ENCODE results near the gene POLD2.

Gene POLD2

DNA sequence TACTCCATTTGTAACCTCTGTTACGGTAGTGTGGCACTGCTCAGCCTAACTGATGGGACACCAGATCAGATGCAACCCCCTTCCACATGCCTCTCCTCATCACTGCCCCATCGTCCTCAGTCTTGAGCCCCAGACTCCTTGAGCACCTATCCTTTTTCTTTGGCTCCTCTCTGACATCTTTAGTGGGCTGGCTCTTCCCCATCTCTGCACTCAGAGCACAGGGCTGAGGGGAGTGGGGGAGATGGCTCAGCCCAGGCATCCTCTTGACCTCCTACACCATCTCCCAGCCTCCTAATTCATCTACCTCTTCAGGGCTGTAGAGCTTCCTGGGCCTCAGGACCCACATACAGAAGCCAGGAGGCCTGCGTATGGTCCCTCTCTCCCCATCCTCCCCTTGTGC, 39.6 kb downstream of the POLD2 start:
- Histone ChIP-seq H3K9ac (ENCODE audit: low read depth, low read length, poor library complexity) (no peak overlapping the region), H3K4me2 (ENCODE audit: insufficient read depth, low read length, poor library complexity, severe bottlenecking) (no peak overlapping the region), H3K4me1 (ENCODE audit: control insufficient read depth in 2 of 2, insufficient read depth in 1 of 2, low read depth in 1 of 2, low read length in 2 of 2) (no peaks in the 10 kb centered on the region), H3K9me3 (replicated peaks in 1 of 2; ENCODE audit: control insufficient read depth in 2 of 2, insufficient read depth in 1 of 2, low read depth in 1 of 2, low read length in 2 of 2) (no peaks in the 10 kb centered on the region), H3K27me3 (ENCODE audit: control insufficient read depth in 3 of 3, insufficient read depth in 3 of 3, low read depth in 1 of 3, low read length in 3 of 3) (peaks cover 0 to 12% (median 4%) of the 10 kb centered on the region in 3 experiments), H2BK120ac (ENCODE audit: low read depth, low read length) (no peak overlapping the region), H3K4ac (ENCODE audit: low read length) (no peak overlapping the region), H3K18ac (ENCODE audit: low read length) (no peak overlapping the region), H2AK5ac (ENCODE audit: low read depth, low read length) (no peak overlapping the region), H2BK5ac (ENCODE audit: low read length) (no peak overlapping the region), H3K14ac (ENCODE audit: low read length) (no peak overlapping the region), H3K27ac (replicated peaks; ENCODE audit: low read length) (no peak overlapping the region), H2AFZ (ENCODE audit: low read length) (peak overlapping the region; percentile 18), H2BK12ac (ENCODE audit: low read length) (peak overlapping the region; percentile 51), H3K36me3 (replicated peaks in 1 of 2; ENCODE audit: control insufficient read depth in 2 of 2, insufficient read depth in 2 of 2, low read length in 2 of 2) (peaks cover 9 to 13% of the 10 kb centered on the region in 2 donors), H3K23ac (ENCODE audit: low read depth, low read length, poor library complexity) (no peak overlapping the region), H4K91ac (ENCODE audit: low read depth, low read length, poor library complexity) (no peak overlapping the region), H3K79me1 (ENCODE audit: low read depth, low read length) (no peaks in the 10 kb centered on the region), H4K8ac (ENCODE audit: low read depth, low read length) (no peak overlapping the region), H2BK15ac (ENCODE audit: low read length) (no peak overlapping the region), H3K4me3 (ENCODE audit: low read length in 2 of 2) (no peak overlapping the region)
- DNase-seq (ENCODE audit: low spot score), result no peak
- WGBS, 2 donors (ENCODE audit: extremely low coverage in 2 of 2, insufficient read length in 2 of 2, insufficient replicate concordance in 1 of 2), result no CpG with 5 or more reads among the region's 3 CpGs

DNA sequence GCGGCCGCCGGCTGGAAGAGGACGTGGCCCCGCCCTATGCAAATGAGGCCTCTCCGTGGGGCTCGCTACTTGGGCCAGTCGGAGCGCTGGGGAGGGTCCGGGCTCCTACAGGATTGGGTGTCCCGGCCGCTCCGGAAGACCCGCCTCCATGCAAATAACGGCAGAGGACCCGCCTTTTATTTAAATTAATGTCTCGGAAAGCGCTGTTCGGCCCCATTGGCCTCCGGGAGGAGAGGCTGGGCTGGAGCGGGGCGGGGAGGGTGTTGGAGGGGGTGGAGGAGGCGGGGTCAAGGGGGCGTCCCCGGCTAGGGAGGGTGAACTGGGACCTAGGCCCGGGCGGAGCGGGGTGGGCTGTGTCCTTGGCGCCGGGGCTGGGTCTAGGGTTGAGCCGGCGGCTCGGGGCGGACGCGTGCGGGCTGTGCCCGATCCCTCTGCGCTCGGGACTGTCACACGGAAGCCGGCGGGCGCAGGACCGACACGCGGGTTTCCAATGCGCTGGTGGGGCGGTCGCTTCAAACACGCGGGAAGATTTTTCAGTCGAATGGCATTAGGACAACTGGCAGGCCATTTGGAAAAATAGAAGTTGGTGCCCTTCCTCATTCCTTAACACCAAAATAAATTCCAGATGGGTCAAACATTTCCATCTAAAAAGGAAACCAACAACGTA, 40.7 kb downstream of the POLD2 start:
- Histone ChIP-seq H3K9ac (ENCODE audit: low read depth, low read length, poor library complexity) (no peak overlapping the region), H2AFZ (ENCODE audit: low read length) (peak overlapping the region; percentile 95), H3K4ac (ENCODE audit: low read length) (no peak overlapping the region), H3K4me1 (ENCODE audit: control insufficient read depth in 2 of 2, insufficient read depth in 1 of 2, low read depth in 1 of 2, low read length in 2 of 2) (no peaks in the 10 kb centered on the region), H2BK12ac (ENCODE audit: low read length) (no peak overlapping the region), H2AK5ac (ENCODE audit: low read depth, low read length) (no peak overlapping the region), H4K91ac (ENCODE audit: low read depth, low read length, poor library complexity) (no peak overlapping the region), H2BK120ac (ENCODE audit: low read depth, low read length) (no peak overlapping the region), H3K4me2 (ENCODE audit: insufficient read depth, low read length, poor library complexity, severe bottlenecking) (peak overlapping the region; percentile 89), H3K23ac (ENCODE audit: low read depth, low read length, poor library complexity) (peak overlapping the region; percentile 89), H4K8ac (ENCODE audit: low read depth, low read length) (no peak overlapping the region), H2BK5ac (ENCODE audit: low read length) (no peak overlapping the region), H3K27me3 (ENCODE audit: control insufficient read depth in 3 of 3, insufficient read depth in 3 of 3, low read depth in 1 of 3, low read length in 3 of 3) (peaks cover 0 to 12% (median 4%) of the 10 kb centered on the region in 3 experiments), H2BK15ac (ENCODE audit: low read length) (no peak overlapping the region), H3K14ac (ENCODE audit: low read length) (no peak overlapping the region), H3K4me3 (ENCODE audit: low read length in 2 of 2) (peak overlapping the region; percentile 61 to 70), H3K79me1 (ENCODE audit: low read depth, low read length) (peaks cover 2% of the 10 kb centered on the region), H3K9me3 (replicated peaks in 1 of 2; ENCODE audit: control insufficient read depth in 2 of 2, insufficient read depth in 1 of 2, low read depth in 1 of 2, low read length in 2 of 2) (no peaks in the 10 kb centered on the region), H3K18ac (ENCODE audit: low read length) (peak overlapping the region; percentile 71), H3K36me3 (replicated peaks in 1 of 2; ENCODE audit: control insufficient read depth in 2 of 2, insufficient read depth in 2 of 2, low read length in 2 of 2) (peaks cover 20 to 22% of the 10 kb centered on the region in 2 donors), H3K27ac (replicated peaks; ENCODE audit: low read length) (no peak overlapping the region)
- peak; percentile 98 for DNase-seq (ENCODE audit: low spot score)
- WGBS, 2 donors (ENCODE audit: extremely low coverage in 2 of 2, insufficient read length in 2 of 2, insufficient replicate concordance in 1 of 2), result no CpG with 5 or more reads among the region's 54 CpGs

DNA sequence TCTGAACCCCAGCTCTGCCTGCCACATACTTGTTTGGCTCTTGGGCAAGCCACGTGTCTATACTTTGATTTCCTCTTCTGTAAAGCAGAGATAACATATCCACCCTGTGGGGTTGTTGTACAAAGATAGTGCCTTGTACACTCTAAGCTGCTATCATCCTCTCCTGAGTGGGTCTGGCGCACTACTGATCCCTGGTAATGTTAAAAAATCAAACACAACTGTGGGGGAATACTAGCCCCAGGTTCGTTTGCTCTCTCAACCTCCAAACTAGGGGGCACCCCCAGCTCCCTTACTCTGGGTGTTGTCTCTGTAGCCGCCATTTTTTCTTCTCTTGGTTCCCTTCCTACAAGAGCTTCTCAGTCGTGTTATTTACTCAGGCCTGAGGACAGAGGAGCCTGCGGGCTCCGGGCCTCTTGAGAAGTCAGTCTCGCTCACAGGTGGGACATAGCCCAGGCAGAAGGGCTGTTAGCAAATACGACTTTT, 42.0 kb downstream of the POLD2 start:
- no peaks in the 10 kb centered on the region for H3K9me3 ChIP-seq (replicated peaks in 1 of 2; ENCODE audit: control insufficient read depth in 2 of 2, insufficient read depth in 1 of 2, low read depth in 1 of 2, low read length in 2 of 2)
- peaks cover 0 to 12% (median 4%) of the 10 kb centered on the region in 3 experiments for H3K27me3 ChIP-seq (ENCODE audit: control insufficient read depth in 3 of 3, insufficient read depth in 3 of 3, low read depth in 1 of 3, low read length in 3 of 3)
- H4K8ac ChIP-seq (ENCODE audit: low read depth, low read length), result no peak overlapping the region
- H3K4me2 ChIP-seq (ENCODE audit: insufficient read depth, low read length, poor library complexity, severe bottlenecking), result no peak overlapping the region
- no peak overlapping the region for H2BK15ac ChIP-seq (ENCODE audit: low read length)
- no peak for DNase-seq (ENCODE audit: low spot score)
- H3K4me1 ChIP-seq (ENCODE audit: control insufficient read depth in 2 of 2, insufficient read depth in 1 of 2, low read depth in 1 of 2, low read length in 2 of 2), result no peaks in the 10 kb centered on the region
- H2BK12ac ChIP-seq (ENCODE audit: low read length), result no peak overlapping the region
- peaks cover 32 to 34% of the 10 kb centered on the region in 2 donors for H3K36me3 ChIP-seq (replicated peaks in 1 of 2; ENCODE audit: control insufficient read depth in 2 of 2, insufficient read depth in 2 of 2, low read length in 2 of 2)
- no peak overlapping the region for H3K14ac ChIP-seq (ENCODE audit: low read length)
- H2AFZ ChIP-seq (ENCODE audit: low read length), result no peak overlapping the region
- no peak overlapping the region for H2AK5ac ChIP-seq (ENCODE audit: low read depth, low read length)
- H3K4me3 ChIP-seq (ENCODE audit: low read length in 2 of 2), result peak overlapping the region in 1 of 2 donors; percentile 61
- no peak overlapping the region for H2BK5ac ChIP-seq (ENCODE audit: low read length)
- no peak overlapping the region for H3K23ac ChIP-seq (ENCODE audit: low read depth, low read length, poor library complexity)
- no peak overlapping the region for H3K27ac ChIP-seq (replicated peaks; ENCODE audit: low read length)
- no peak overlapping the region for H3K9ac ChIP-seq (ENCODE audit: low read depth, low read length, poor library complexity)
- H4K91ac ChIP-seq (ENCODE audit: low read depth, low read length, poor library complexity), result no peak overlapping the region
- H3K18ac ChIP-seq (ENCODE audit: low read length), result no peak overlapping the region
- H2BK120ac ChIP-seq (ENCODE audit: low read depth, low read length), result no peak overlapping the region
- WGBS, 2 donors (ENCODE audit: extremely low coverage in 2 of 2, insufficient read length in 2 of 2, insufficient replicate concordance in 1 of 2), result no CpG with 5 or more reads among the region's 9 CpGs
- no peak overlapping the region for H3K4ac ChIP-seq (ENCODE audit: low read length)
- H3K79me1 ChIP-seq (ENCODE audit: low read depth, low read length), result peaks cover 4% of the 10 kb centered on the region

DNA sequence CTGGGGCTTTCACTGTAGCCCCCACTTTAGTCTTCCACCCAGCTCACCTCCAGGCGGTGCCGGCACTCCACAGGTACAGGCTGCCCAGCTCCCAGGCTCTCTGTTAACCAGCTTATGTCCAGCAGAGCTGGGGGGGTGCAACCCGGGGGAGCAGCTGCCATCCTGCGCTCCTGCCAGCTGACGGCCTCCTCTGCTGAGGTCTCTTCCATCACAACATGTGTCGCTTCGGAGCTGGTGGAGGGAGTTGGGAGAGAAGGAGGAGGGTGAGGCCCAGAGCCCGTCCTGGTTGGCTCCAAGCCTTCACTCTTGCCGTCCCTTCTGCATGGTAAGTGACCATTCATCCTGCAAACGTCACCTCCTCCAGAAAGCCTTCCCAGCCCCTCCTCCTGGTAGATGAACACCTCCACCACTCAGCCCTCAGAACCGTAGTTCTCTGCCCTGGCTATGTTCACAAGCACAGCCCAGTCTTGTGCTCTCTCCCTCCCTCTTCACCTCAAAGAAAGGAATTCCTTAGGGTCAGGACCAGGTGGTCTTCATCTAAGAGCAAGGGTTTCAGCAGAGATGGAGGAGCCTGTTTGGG, 42.6 kb downstream of the POLD2 start:
- Histone ChIP-seq H3K18ac (ENCODE audit: low read length) (no peak overlapping the region), H2AFZ (ENCODE audit: low read length) (no peak overlapping the region), H2BK120ac (ENCODE audit: low read depth, low read length) (no peak overlapping the region), H3K9me3 (replicated peaks in 1 of 2; ENCODE audit: control insufficient read depth in 2 of 2, insufficient read depth in 1 of 2, low read depth in 1 of 2, low read length in 2 of 2) (no peaks in the 10 kb centered on the region), H3K9ac (ENCODE audit: low read depth, low read length, poor library complexity) (no peak overlapping the region), H3K27ac (replicated peaks; ENCODE audit: low read length) (no peak overlapping the region), H3K23ac (ENCODE audit: low read depth, low read length, poor library complexity) (peak overlapping the region; percentile 58), H3K4ac (ENCODE audit: low read length) (no peak overlapping the region), H2BK5ac (ENCODE audit: low read length) (no peak overlapping the region), H3K27me3 (ENCODE audit: control insufficient read depth in 3 of 3, insufficient read depth in 3 of 3, low read depth in 1 of 3, low read length in 3 of 3) (peaks cover 0 to 12% (median 4%) of the 10 kb centered on the region in 3 experiments), H3K4me1 (ENCODE audit: control insufficient read depth in 2 of 2, insufficient read depth in 1 of 2, low read depth in 1 of 2, low read length in 2 of 2) (no peaks in the 10 kb centered on the region), H3K4me3 (ENCODE audit: low read length in 2 of 2) (no peak overlapping the region), H2BK15ac (ENCODE audit: low read length) (no peak overlapping the region), H2AK5ac (ENCODE audit: low read depth, low read length) (no peak overlapping the region), H3K4me2 (ENCODE audit: insufficient read depth, low read length, poor library complexity, severe bottlenecking) (no peak overlapping the region), H3K36me3 (replicated peaks in 1 of 2; ENCODE audit: control insufficient read depth in 2 of 2, insufficient read depth in 2 of 2, low read length in 2 of 2) (peaks cover 37 to 39% of the 10 kb centered on the region in 2 donors), H2BK12ac (ENCODE audit: low read length) (no peak overlapping the region), H4K8ac (ENCODE audit: low read depth, low read length) (no peak overlapping the region), H4K91ac (ENCODE audit: low read depth, low read length, poor library complexity) (no peak overlapping the region), H3K14ac (ENCODE audit: low read length) (no peak overlapping the region), H3K79me1 (ENCODE audit: low read depth, low read length) (peaks cover 4% of the 10 kb centered on the region)
- no CpG with 5 or more reads among the region's 11 CpGs for WGBS, 2 donors (ENCODE audit: extremely low coverage in 2 of 2, insufficient read length in 2 of 2, insufficient replicate concordance in 1 of 2)
- no peak for DNase-seq (ENCODE audit: low spot score)

All from neuronal stem cell (in vitro differentiated cells).